H1 (cell line): ENCODE data around the gene OR11H7. TPM values are rescaled to one million over a fixed set of nuclear protein-coding genes. Genes with fewer than 3 reads are reported as not detected.

Experiments
- SIN3A ChIP-seq, 2 experiments: IDR thresholded peaks in 1 of 2; conservative IDR thresholded peaks in 1 of 2; 2 replicates each; pipeline ENCODE4 v1.6.1; 2011 to 2012; ENCODE audit warnings: low read length in 2 of 2, improper control_type of control experiment in 1 of 2, low read depth in 1 of 2, mild to moderate bottlenecking in 1 of 2
- polyA plus RNA-seq, 7 experiments: library from polyadenylated mRNA; depleted of rRNA in 3 of 7; stranded (reverse) in 5 of 7; unstranded in 2 of 7; fragments of >200 nt in 5 of 7; fragments of 200-250 nt in 2 of 7; gene quantifications; 1 replicate in 5 of 7; 2 replicates in 1 of 7; 4 replicates in 1 of 7; pipeline versions ENCODE4 v1.2.1 to v1.2.3, GENCODE V29; 2011 to 2013; ENCODE audit warnings: missing spikeins in 2 of 7, mixed read lengths in 2 of 7
- total RNA-seq: library from RNA; stranded (reverse); fragmentation: NEBNext Ultra II Directional; extraction: Animal tissue kit (Norgen Biotek cat#: 25700); gene quantifications from 2 replicates; pipeline ENCODE4 v1.2.1, GENCODE V29; 2021

The OR11H7 gene
- total and polyA plus RNA-seq, 2 of the 8 experiments (the other 6 are each of a cell fraction or from before 2014, with no cell fraction given), result not detected

DNA sequence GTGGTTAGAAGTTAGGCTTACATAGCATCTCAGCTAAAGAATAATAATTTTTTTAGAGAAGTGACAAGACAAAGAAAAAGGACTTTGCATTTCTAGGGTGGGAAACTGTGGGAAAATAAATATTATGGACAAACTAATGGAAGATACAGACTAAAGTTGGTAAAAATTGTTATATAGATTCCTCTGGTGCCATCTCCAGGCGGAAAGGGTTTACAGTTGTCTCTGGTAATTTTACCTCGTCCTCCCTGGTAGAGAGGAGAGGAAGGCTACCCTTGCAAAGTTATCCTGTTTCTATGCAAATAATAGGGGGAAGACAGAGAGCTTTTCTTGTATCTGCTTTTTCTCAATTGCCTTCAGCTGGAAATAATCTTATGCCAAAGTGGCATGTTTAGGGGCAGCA, 32.9 kb upstream of the OR11H7 start (continued):
- TF ChIP-seq SIN3A (conservative IDR thresholded peaks at IDR 0.05 in 1 of 2, IDR thresholded peaks at IDR 0.05 in 1 of 2; ENCODE audit: low read depth in 1 of 2, low read length in 2 of 2), result no peak
